Ovary (tissue), 9 donors: ENCODE measurements around the gene ADORA1. TPM values are rescaled to one million over a fixed set of nuclear protein-coding genes. Genes with fewer than 3 reads are reported as not detected.

Source experiments
- DNase-seq, 5 donors: peaks; one replicate each; pipeline ENCODE4 v3.0.0-alpha.2; 2019 to 2020
- H3K27ac ChIP-seq, 2 donors: fragments of 200-600 bp; one replicate each; pipeline versions ENCODE4 v1.5.1 to v1.8.0; 2019 to 2022
- H3K27me3 ChIP-seq: fragments of 200-600 bp; one replicate; pipeline ENCODE4 v1.8.0; 2022
- H3K36me3 ChIP-seq: fragments of 200-600 bp; sonication (generic); one replicate; pipeline ENCODE4 v1.5.1; 2019
- H3K4me1 ChIP-seq: one replicate; pipeline ENCODE4 v1.8.1; 2013; ENCODE audit warnings: mild to moderate bottlenecking, moderate library complexity; ENCODE audit not compliant: insufficient read depth
- H3K4me3 ChIP-seq: fragments of 200-600 bp; sonication (generic); one replicate; pipeline ENCODE4 v1.5.1; 2017
- H3K9me3 ChIP-seq, 2 donors: fragments of 200-600 bp in 1 of 2; sonication (generic) in 1 of 2; one replicate each; pipeline versions ENCODE4 v1.5.1 to v1.8.1; 2013 to 2019; ENCODE audit warnings: mild to moderate bottlenecking in 1 of 2, moderate library complexity in 1 of 2
- CTCF ChIP-seq, 3 donors: fragments of 450-650 bp in 2 of 3; fragments of 200-600 bp in 1 of 3; IDR thresholded peaks; one replicate each; pipeline versions ENCODE4 v1.5.1 to v1.8.0; 2016 to 2022; ENCODE audit warnings: antibody characterized with exemption in 3 of 3, mild to moderate bottlenecking in 1 of 3
- EP300 ChIP-seq: sonication (generic); formaldehyde crosslinking; IDR thresholded peaks from one replicate; pipeline ENCODE4 v1.6.1; 2017; ENCODE audit warnings: antibody characterized with exemption
- POLR2A ChIP-seq: fragments of 450-650 bp; IDR thresholded peaks from one replicate; pipeline ENCODE4 v1.6.1; 2017; ENCODE audit warnings: antibody characterized with exemption, mild to moderate bottlenecking, moderate library complexity
- WGBS, 3 donors: extraction: QIAGEN DNeasy Blood & Tissue Kit in 1 of 3; methylation state at CpG; one replicate each; pipeline versions ENCODE4 v1.1.5 to v1.1.7; 2013 to 2017; 5-methylcytosine and 5-hydroxymethylcytosine counted together
- intact Hi-C, 4 donors: fragments of 100-400 bp; cut with DNase I; formaldehyde crosslinking; loops; one replicate each; pipeline versions ENCODE4 v1.11.0 to v1.15.1; 2022 to 2023
- polyA plus RNA-seq, 2 donors: library from polyadenylated mRNA; stranded (reverse); fragments of 200-250 nt in 1 of 2; fragments of 350-450 nt in 1 of 2; fragmentation: Illumina TruSeq in 1 of 2; extraction: RNeasy Lipid Tissue Mini Kit (QIAGEN cat#74804) in 1 of 2; gene quantifications; one replicate each; pipeline ENCODE4 v1.2.3, GENCODE V29; 2013 to 2014
- total RNA-seq, 7 donors: library from RNA; depleted of rRNA in 2 of 7; stranded (reverse); fragments of >200 nt in 2 of 7; fragmentation: NEBNext Ultra II Directional in 3 of 7; extraction: Animal tissue kit (Norgen Biotek cat#: 25700) in 3 of 7; gene quantifications; one replicate each; pipeline versions ENCODE4 v1.1.0 to v1.2.4, GENCODE V29; 2016 to 2023
- donor health status: DM: no; HTN: no; CAD: no; lungs with moderate emphysema.
- donor health status: DM: no; HTN: no; CAD: no.
- donor health status: Bipolar disorder and iron deficiency.
- donor health status: DM: yes; HTN: yes; CAD: no.
- donor health status: DM: no; HTN: no; CAD: no.
- donor health status: DM: yes; HTN: yes; CAD: no.

ADORA1 gene
- total and polyA plus RNA-seq, 9 donors: 0.15 to 1.3 (median 0.60) TPM

DNA sequence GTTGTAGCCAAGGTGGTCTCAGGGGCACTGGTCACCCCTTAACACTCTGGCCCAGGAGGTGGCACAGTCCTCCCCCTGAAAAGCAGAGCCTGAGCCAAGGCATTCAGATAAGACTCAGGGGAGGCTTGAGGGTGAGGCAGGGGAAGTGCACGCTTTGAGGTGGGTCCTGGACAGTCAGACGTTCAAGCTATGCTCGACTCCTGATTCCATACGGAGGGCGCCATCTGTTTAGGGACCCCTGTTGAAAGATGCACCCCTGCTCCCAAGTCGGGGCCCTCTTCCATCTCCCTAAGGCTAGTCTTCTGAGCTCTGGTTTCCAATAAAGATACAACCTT, 71.9 kb downstream of the ADORA1 start:
- DNase-seq: no peak
- Histone ChIP-seq H3K27ac (no peak overlapping the region), H3K4me1 (no peaks in the 10 kb centered on the region), H3K27me3 (no peaks in the 10 kb centered on the region), H3K4me3 (no peak overlapping the region), H3K9me3 (no peaks in the 10 kb centered on the region), H3K36me3 (no peaks in the 10 kb centered on the region)
- intact Hi-C loops: no loop called here
- WGBS, 3 donors: 82 to 90% (median 86%) methylated on average over 6 of the region's 6 CpGs
- TF ChIP-seq CTCF (IDR thresholded peaks at IDR 0.05) (no peak), EP300 (no peak), POLR2A (no peak)

DNA sequence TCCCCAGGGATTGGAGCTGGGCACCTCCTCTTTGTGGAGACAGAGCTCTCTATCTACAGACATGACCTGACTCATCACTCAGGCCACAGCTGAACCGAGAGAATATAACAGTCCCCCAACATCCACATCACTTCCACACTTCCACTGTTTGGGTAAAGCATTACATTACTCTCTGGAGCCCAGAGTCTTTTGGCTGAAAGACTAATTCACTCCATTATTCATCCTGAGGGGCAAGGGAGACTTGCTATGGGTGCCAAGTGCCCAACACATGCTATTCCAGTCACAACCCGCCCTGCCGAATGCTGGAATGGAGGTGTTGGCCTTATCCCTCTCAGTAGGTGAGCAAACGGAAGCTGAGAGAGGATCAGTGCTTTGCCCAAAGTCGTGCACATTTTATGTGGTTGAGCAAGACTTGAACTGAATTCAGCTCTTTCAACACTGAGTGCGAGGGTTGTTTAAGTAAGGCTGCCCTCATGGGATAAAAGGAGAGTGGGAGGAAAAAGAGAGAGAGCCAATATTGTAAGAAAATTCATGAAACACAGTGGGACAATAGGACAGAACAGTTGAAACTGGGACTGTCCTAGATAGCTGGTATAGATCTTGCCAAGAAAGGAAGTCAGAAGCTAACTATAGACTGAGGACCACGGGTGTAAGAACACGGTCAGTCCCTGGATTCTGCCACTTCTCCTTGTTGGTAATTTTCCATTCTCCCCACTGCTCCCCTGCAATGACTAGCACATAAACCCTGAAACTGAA, 72.5 kb downstream of the ADORA1 start:
- Histone ChIP-seq H3K4me1 (no peaks in the 10 kb centered on the region), H3K4me3 (no peak overlapping the region), H3K27ac (no peak overlapping the region), H3K9me3 (no peaks in the 10 kb centered on the region), H3K36me3 (no peaks in the 10 kb centered on the region), H3K27me3 (no peaks in the 10 kb centered on the region)
- peak in 1 of 5 donors; percentile 29 for DNase-seq
- TF ChIP-seq EP300: no peak
- TF ChIP-seq POLR2A: no peak
- no peak for TF ChIP-seq CTCF (IDR thresholded peaks at IDR 0.05)
- 39 to 62% (median 45%) methylated on average over 8 of the region's 8 CpGs for WGBS, 3 donors
- intact Hi-C loops: no loop called here

DNA sequence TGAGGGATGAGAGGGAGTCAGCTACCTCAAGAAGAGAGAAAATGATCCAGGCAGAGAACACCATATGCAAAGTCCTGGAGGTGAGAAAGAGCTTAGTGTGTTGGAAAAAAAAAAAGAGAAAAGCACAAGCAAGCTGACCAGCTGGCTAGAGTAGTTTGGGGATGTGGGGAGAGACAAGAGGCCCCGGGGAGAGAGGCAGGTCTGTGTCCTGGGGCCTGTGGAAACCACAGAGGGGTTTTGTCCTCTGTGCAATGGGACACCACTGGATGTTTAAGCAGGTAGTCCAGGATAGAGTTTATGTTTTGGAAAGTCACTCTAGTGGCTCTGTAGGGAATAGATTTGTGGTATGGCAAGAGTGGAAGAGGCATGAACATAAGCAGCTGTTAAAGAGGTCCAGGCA, 73.4 kb downstream of the ADORA1 start:
- H3K4me1 ChIP-seq: no peaks in the 10 kb centered on the region
- no peak overlapping the region for H3K27ac ChIP-seq
- no peak for TF ChIP-seq POLR2A
- no peak for TF ChIP-seq CTCF (IDR thresholded peaks at IDR 0.05)
- no peak for TF ChIP-seq EP300
- no peak overlapping the region for H3K4me3 ChIP-seq
- WGBS, 3 donors: 48 to 73% (median 64%) methylated on average over 1 of the region's 1 CpG
- no peaks in the 10 kb centered on the region for H3K9me3 ChIP-seq
- no peaks in the 10 kb centered on the region for H3K36me3 ChIP-seq
- no peaks in the 10 kb centered on the region for H3K27me3 ChIP-seq
- intact Hi-C loops: no loop called here
- DNase-seq: no peak

GRCh38 chr1:203201516-203202205, 74.1 kb downstream of the ADORA1 start:
- H3K9me3 ChIP-seq: no peaks in the 10 kb centered on the region
- DNase-seq: no peak
- intact Hi-C loops: no loop called here
- 77 to 92% (median 78%) methylated on average over 10 of the region's 10 CpGs for WGBS, 3 donors
- TF ChIP-seq POLR2A (no peak), EP300 (no peak), CTCF (IDR thresholded peaks at IDR 0.05) (no peak)
- no peaks in the 10 kb centered on the region for H3K27me3 ChIP-seq
- no peak overlapping the region for H3K4me3 ChIP-seq
- no peaks in the 10 kb centered on the region for H3K36me3 ChIP-seq
- H3K4me1 ChIP-seq: no peaks in the 10 kb centered on the region
- no peak overlapping the region for H3K27ac ChIP-seq
